Gastroesophageal sphincter (tissue), 3 donors: Measurements from ENCODE around the gene CLDN12.

ENCODE experiments used
- CTCF ChIP-seq, 4 experiments: fragments of 200-600 bp in 2 of 4; fragments of 450-650 bp in 2 of 4; sonication (generic) in 1 of 4; IDR thresholded peaks; one replicate each; pipeline ENCODE4 v1.5.1; 2017 to 2019; ENCODE audit warnings: antibody characterized with exemption in 4 of 4, mild to moderate bottlenecking in 2 of 4, moderate library complexity in 2 of 4
- POLR2A ChIP-seq, 2 donors: fragments of 450-650 bp; IDR thresholded peaks; one replicate each; pipeline ENCODE4 v1.6.1; 2017; ENCODE audit warnings: antibody characterized with exemption in 2 of 2, mild to moderate bottlenecking in 2 of 2, moderate library complexity in 1 of 2
- POLR2AphosphoS5 ChIP-seq: sonication (generic); formaldehyde crosslinking; IDR thresholded peaks from one replicate; pipeline ENCODE4 v1.6.1; 2017; ENCODE audit warnings: antibody characterized with exemption

- TF ChIP-seq POLR2A (IDR thresholded peaks at IDR 0.05) = no peak
- no peak for TF ChIP-seq CTCF (IDR thresholded peaks at IDR 0.05)
- TF ChIP-seq POLR2AphosphoS5 = no peak
Observed at GRCh38 chr7:90391488-90391887, 11.8 kb upstream of the CLDN12 start.
